Prostate gland (tissue), 2 donors: ENCODE measurements around the gene BTBD10.

Experiments
- CTCF ChIP-seq, 4 experiments: fragments of 200-600 bp in 2 of 4; fragments of 450-650 bp in 2 of 4; sonication (generic) in 2 of 4; IDR thresholded peaks; 1 replicate in 3 of 4; 2 replicates in 1 of 4; pipeline ENCODE4 v1.5.1; 2016 to 2019; ENCODE audit warnings: antibody characterized with exemption in 4 of 4, mild to moderate bottlenecking in 2 of 4, moderate library complexity in 2 of 4
- POLR2A ChIP-seq: fragments of 450-650 bp; IDR thresholded peaks from one replicate; pipeline ENCODE4 v1.6.1; 2016; ENCODE audit warnings: antibody characterized with exemption, mild to moderate bottlenecking
- POLR2AphosphoS5 ChIP-seq: sonication (generic); formaldehyde crosslinking; IDR thresholded peaks from one replicate; pipeline ENCODE4 v1.6.1; 2017; ENCODE audit warnings: antibody characterized with exemption

- TF ChIP-seq CTCF (IDR thresholded peaks at IDR 0.05) (no peak), POLR2A (no peak), POLR2AphosphoS5 (no peak)
Measured at GRCh38 chr11:13473013-13473722, 10.1 kb upstream of the BTBD10 start.
